ENCODE data around the gene PIP4K2A.
A peak's percentile ranks its signal among the peaks of the same experiment; 100 is the strongest.

Gene PIP4K2A

DNA sequence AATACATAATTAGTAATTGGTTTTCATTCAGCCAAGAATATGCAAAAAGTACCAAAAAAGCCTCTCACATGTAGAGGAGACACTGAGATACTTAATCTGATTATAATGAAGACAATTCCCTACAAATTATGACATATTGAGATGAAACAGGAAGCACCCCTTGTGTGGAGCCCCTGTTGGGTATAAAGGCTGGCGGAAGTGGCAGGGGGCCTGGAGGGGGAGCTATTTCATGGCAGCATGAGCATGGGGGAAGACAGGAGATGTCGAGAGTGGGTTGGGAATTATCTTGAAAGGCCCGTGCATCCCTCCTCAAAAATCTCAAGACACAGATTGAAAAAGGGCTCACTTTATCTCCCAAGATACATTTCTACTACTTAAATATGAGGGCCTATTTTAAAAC, 96.9 kb downstream of the PIP4K2A start:
- no peak for DNase-seq

- DNase-seq: no peak
These were observed 97.3 kb downstream of the PIP4K2A start for GRCh38 chr10:22617051-22617450.

- DNase-seq: no peak
These were observed 98.4 kb downstream of the PIP4K2A start for GRCh38 chr10:22615819-22616499.

- DNase-seq: no peak
These were observed 99.3 kb downstream of the PIP4K2A start for GRCh38 chr10:22615101-22615500.

DNA sequence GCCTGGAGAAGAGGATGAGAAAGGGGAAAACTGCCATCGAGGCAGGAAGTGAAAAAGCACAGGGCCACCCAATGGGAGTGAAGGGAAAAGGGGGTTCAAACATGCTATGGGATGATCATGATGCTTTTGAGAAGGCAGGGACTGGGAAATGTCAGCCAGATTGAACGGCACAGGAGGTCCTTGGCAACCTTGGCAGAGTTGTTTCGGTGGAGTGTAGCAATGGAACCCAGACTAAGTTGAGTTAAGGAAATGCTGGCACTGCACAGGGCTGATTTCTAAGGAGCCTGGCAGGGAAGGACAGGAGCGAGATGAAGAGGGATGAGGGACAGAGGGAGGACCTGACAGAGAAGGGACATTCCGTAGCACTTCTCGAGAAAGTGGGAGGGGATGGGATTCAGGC, 101.4 kb downstream of the PIP4K2A start:
- no peak for DNase-seq

DNA sequence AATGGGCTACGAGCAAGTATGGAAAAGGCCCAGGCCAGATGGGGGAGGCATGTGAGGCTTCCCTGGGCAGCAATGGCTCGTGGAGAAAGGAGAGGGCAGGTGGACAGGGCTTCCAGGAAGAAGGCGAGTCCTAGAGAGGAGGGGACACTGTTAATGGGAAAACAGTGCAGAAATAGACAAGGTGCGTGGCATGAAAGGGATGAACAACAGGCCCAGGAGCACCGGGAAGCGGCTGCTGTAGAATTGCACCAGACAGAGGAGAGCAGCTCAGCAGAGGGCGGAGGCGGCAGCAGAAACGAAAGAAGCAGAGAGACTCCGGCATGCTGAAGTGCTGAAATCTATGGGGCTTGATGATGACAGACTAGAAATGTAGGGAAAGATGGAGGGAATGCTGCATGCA, 102.1 kb downstream of the PIP4K2A start:
- DNase-seq: no peak

GRCh38 chr10:22611425-22612115, 102.8 kb downstream of the PIP4K2A start:
- DNase-seq: no peak

GRCh38 chr10:22610610-22611009, 103.8 kb downstream of the PIP4K2A start:
- DNase-seq: no peak

DNA sequence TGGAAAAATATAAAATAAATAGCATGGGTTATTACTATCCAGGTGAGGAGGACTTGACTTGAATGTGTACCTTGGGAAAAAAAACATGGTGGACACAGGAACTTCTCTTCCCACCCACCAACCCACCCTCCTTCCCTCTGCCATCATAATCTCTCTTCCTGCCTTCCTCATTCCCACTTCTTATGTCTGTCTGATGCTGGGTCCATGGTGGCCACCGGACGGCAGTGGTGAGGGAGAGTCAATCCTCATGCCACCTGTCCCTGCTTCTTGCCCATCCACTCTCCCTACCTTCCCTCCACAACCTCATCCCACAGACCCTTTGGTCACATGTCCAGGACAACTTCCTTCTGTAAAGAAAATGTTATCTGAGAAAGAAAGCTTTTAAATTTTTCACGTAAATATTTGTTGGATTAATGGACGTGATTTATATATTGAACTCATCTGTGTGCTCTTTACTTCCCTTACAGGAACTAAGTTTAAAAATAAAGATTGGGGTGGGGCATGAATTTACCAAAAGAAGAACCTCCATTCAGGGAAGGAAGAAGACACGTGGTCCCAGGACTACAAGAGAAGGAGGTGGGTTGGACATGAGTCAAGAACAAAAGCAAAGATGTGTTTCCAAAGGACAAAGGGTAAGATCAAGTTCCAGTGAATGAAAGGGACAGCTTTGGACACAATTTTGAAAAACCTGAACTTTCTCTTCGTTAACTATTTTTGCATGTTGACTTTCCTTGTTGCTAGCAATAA, 104.5 kb downstream of the PIP4K2A start:
- no peak for DNase-seq

GRCh38 chr10:22609251-22609650, 105.1 kb downstream of the PIP4K2A start:
- DNase-seq: no peak

DNA sequence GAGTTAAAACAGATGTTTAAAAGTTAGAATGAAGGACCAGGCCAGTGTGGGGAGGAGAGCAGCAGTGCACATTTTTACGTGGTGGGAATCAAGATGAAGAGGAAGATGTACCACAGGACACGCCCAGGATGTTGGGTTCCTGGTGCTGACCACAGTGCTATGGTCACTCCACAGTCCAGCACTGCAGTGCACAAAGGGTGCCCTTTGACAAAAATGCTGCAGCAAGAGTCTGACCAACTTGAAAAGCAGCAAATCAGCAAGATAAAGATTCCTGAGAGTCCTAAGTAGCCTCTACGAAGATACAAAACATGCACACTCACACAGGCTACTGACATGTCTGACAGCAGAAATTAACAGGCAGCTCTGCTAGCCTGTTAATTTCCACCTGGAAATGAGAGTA, 107.1 kb downstream of the PIP4K2A start:
- no peak for DNase-seq

- no peak for DNase-seq
These were observed 108.2 kb downstream of the PIP4K2A start for GRCh38 chr10:22606164-22606614.

- DNase-seq: no peak
These were observed 109.2 kb downstream of the PIP4K2A start for GRCh38 chr10:22605168-22605567.

DNA sequence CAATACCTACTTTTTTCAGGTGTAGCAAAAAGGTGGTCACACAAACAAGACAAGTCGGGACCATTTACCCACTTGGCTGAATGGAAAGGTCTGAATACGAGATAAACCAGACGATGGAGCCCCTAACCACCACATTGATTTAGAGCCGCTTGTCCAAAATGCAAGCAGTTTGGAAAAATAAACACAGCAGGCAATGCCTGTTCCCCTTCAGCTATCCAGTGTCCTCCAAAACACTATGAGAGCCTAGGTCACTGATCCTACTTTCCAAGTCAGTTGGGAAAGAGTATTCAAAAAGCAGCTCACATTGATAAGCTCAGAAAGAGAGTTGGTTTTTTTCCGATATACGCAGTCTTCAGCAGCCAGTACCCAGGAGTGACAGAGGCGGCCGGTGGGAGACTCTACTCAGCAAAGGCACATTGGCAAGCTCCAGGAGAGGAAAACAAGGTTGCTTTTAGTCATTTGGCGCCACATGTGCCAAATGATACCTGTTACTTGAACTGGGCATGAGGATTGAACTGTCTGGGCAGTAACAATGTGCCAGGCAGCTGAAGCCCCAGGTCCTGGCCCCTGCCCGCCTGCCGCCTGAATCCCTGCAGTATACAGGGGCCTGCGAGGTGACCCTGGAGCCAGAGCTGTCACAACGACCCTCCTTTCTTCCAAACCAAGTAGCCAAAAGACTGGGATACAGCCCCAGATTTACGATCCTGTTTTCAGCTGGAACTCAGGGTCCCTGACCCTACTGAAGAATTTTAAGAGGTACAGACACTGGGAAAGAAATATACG, 109.8 kb downstream of the PIP4K2A start:
- DNase-seq: no peak

DNA sequence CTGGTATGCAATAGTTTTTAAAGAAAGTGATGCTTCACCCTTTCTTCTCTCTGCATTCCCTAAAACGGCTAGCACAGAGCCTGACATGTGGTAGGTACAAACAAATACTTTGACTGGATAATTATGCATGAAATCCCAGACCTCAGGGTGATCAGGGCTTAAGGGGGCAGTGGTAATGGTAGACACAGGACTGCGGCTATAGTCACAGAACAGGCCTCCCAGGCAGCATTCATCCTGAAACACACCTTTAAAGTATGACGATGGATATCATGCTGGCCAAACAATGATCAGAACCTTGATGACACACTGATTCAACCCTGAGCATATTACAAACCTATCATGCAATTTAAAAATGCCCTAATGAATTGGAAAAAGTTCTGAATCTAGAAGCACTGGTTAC, 110.8 kb downstream of the PIP4K2A start:
- no peak for DNase-seq

- DNase-seq: no peak
These were observed 112.8 kb downstream of the PIP4K2A start for GRCh38 chr10:22601618-22602017.

GRCh38 chr10:22599636-22600228, 114.6 kb downstream of the PIP4K2A start:
- DNase-seq: no peak

GRCh38 chr10:22599048-22599561, 115.3 kb downstream of the PIP4K2A start:
- peak in 1 of 2 experiments; percentile 58 for DNase-seq

DNA sequence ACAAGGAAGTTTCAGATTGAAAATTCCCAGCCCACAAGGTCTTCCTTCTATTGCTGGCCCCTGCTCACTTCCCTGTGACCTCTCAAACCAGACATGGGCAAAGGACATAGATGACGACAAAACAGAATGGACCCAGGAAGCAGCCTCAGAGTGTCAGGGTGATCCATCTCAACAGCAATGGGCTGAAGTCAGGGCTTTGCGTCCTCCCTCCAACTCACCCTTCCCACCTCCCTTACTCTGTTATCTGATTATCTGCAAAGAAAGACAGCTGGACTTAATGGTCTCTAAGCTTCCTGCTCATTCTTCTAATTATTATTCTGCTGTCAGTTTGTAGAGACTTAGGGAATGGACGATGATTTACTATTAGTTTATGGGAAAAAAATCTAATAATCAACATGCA, 115.9 kb downstream of the PIP4K2A start:
- DNase-seq: no peak

DNA sequence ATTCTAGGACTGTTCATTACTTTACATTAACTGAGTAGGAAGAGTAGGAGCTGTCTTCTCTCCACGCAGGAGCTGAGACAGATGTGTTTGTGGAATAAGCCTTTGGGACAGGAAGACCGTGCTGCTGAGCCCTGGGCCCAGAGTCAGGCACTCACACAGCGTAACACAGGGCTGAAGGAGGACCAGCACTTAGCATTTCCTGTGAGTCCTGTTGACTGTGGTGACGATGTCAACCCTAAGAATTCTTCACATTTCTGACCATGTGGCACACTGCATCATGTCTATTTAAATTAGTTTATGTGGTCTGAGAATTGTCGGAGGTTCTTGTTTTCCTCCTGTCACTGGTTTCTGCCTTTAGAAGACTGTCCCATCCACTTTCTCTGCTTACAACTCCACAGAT, 117.2 kb downstream of the PIP4K2A start:
- DNase-seq: no peak

GRCh38 chr10:22593636-22594198, 120.7 kb downstream of the PIP4K2A start:
- DNase-seq: no peak

- no peak for DNase-seq
These were observed 121.4 kb downstream of the PIP4K2A start for GRCh38 chr10:22593026-22593425.
